A673 (cell line): ENCODE results near the gene BMP8A. TPM values are rescaled to one million over a fixed set of nuclear protein-coding genes. Genes with fewer than 3 reads are reported as not detected.

Source experiments
- BruUV-seq: library from RNA; stranded (reverse); fragments of 400-500 nt; replicated peaks from 2 replicates; lab custom pipeline; 2021; lab: Mats Ljungman, UMichigan
- CTCF ChIA-PET: fragments of 300-600 bp; sonication (Branson Sonifier 250); formaldehyde crosslinking; loops from one replicate; lab custom pipeline; 2022; ENCODE audit warnings: antibody characterized with exemption; lab: Charles Lee
- POLR2A ChIA-PET: fragments of 300-600 bp; sonication (Branson Sonifier 250); formaldehyde crosslinking; loops from one replicate; lab custom pipeline; 2022; ENCODE audit warnings: antibody characterized with exemption; ENCODE audit not compliant: low non-redundant PET; lab: Charles Lee
- DNase-seq: peaks from one replicate; pipeline ENCODE4 v3.0.0-alpha.2; 2015; ENCODE audit warnings: low spot score
- H3K27ac ChIP-seq: fragments of 200-600 bp; sonication (generic); 2 replicates; pipeline ENCODE4 v1.5.1; 2016; ENCODE audit warnings: mixed run types, low read depth, mild to moderate bottlenecking, mixed read lengths, antibody characterized with exemption, low read length; ENCODE audit not compliant: poor library complexity, severe bottlenecking
- H3K27me3 ChIP-seq: fragments of 200-600 bp; sonication (generic); replicated peaks from 2 replicates; pipeline ENCODE4 v1.6.1; 2017; ENCODE audit warnings: mixed run types, low read depth, mild to moderate bottlenecking, mixed read lengths, antibody characterized with exemption, low read length; ENCODE audit not compliant: insufficient read depth, poor library complexity
- H3K36me3 ChIP-seq: fragments of 200-600 bp; sonication (generic); 2 replicates; pipeline ENCODE4 v1.6.1; 2016; ENCODE audit warnings: mixed run types, mild to moderate bottlenecking, mixed read lengths, antibody characterized with exemption, low read length; ENCODE audit not compliant: insufficient read depth, poor library complexity, severe bottlenecking
- H3K4me1 ChIP-seq: fragments of 200-600 bp; sonication (generic); 2 replicates; pipeline ENCODE4 v1.6.1; 2017; ENCODE audit warnings: mixed run types, mild to moderate bottlenecking, mixed read lengths, antibody characterized with exemption, low read length; ENCODE audit not compliant: insufficient read depth, poor library complexity, severe bottlenecking
- H3K4me3 ChIP-seq: fragments of 200-600 bp; sonication (generic); 2 replicates; pipeline ENCODE4 v1.5.1; 2016; ENCODE audit warnings: low read depth, mixed run types, mild to moderate bottlenecking, mixed read lengths, low read length; ENCODE audit not compliant: poor library complexity, severe bottlenecking
- H3K9me3 ChIP-seq: fragments of 200-600 bp; sonication (generic); 2 replicates; pipeline ENCODE4 v1.6.1; 2016; ENCODE audit warnings: mixed run types, low read depth, mild to moderate bottlenecking, mixed read lengths, antibody characterized with exemption, low read length; ENCODE audit not compliant: poor library complexity, severe bottlenecking
- EZH2 ChIP-seq: fragments of 200-600 bp; sonication (generic); IDR thresholded peaks from 2 replicates; pipeline ENCODE4 v1.6.1; 2017; ENCODE audit warnings: borderline replicate concordance, low read depth, mild to moderate bottlenecking, mixed read lengths, antibody characterized with exemption, low read length; ENCODE audit not compliant: poor library complexity, severe bottlenecking
- intact Hi-C: fragments of 100-400 bp; cut with micrococcal nuclease; formaldehyde crosslinking; loops from one replicate; pipeline ENCODE4 v1.10.0; 2022; ENCODE audit not compliant: unreplicated experiment
- total RNA-seq: library from RNA; stranded (reverse); gene quantifications from 2 replicates; pipeline ENCODE4 v1.2.3, GENCODE V29; 2021
- TF ChIP-seq, protein P1 (sequence below): fragments of 300-800, 200-600 bp; sonication (generic); conservative IDR thresholded peaks from 2 replicates; pipeline ENCODE4 v1.5.1; 2017; ENCODE audit warnings: low read depth, mild to moderate bottlenecking, antibody characterized with exemption, low read length, moderate library complexity, mixed read lengths

Gene BMP8A
- total RNA-seq, 1 experiment from 2014 or later: not detected

- Histone ChIP-seq H3K27me3 (no peaks in the 10 kb centered on the region), H3K4me3 (peak overlapping the region; percentile 67), H3K36me3 (peaks cover 44% of the 10 kb centered on the region), H3K9me3 (no peaks in the 10 kb centered on the region), H3K4me1 (peaks cover 9% of the 10 kb centered on the region), H3K27ac (no peak overlapping the region)
- TF ChIP-seq, protein P1, sequence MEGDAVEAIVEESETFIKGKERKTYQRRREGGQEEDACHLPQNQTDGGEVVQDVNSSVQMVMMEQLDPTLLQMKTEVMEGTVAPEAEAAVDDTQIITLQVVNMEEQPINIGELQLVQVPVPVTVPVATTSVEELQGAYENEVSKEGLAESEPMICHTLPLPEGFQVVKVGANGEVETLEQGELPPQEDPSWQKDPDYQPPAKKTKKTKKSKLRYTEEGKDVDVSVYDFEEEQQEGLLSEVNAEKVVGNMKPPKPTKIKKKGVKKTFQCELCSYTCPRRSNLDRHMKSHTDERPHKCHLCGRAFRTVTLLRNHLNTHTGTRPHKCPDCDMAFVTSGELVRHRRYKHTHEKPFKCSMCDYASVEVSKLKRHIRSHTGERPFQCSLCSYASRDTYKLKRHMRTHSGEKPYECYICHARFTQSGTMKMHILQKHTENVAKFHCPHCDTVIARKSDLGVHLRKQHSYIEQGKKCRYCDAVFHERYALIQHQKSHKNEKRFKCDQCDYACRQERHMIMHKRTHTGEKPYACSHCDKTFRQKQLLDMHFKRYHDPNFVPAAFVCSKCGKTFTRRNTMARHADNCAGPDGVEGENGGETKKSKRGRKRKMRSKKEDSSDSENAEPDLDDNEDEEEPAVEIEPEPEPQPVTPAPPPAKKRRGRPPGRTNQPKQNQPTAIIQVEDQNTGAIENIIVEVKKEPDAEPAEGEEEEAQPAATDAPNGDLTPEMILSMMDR: no peak
- no peak for TF ChIP-seq EZH2
- no peak for DNase-seq
- ChIA-PET CTCF (interaction anchor here (0.5 kb wide), 1 partner anchor 207 kb away, joined by 14 read pairs; no protein-coding TSS in a partner anchor), POLR2A (no interaction called here)
- BruUV-seq: no TSS peak
- intact Hi-C loops: no loop called here
Measured at GRCh38 chr1:39573736-39574624, 82.5 kb downstream of the BMP8A start.

- no TSS peak for BruUV-seq
- ChIA-PET CTCF (no interaction called here), POLR2A (no interaction called here)
- no peak for DNase-seq
- peaks cover 38% of the 10 kb centered on the region for H3K36me3 ChIP-seq
- no peak overlapping the region for H3K27ac ChIP-seq
- no peaks in the 10 kb centered on the region for H3K9me3 ChIP-seq
- TF ChIP-seq EZH2: no peak
- TF ChIP-seq, protein P1: no peak
- peaks cover 9% of the 10 kb centered on the region for H3K4me1 ChIP-seq
- intact Hi-C loops: no loop called here
- H3K27me3 ChIP-seq: no peaks in the 10 kb centered on the region
- peak overlapping the region; percentile 67 for H3K4me3 ChIP-seq
Measured at GRCh38 chr1:39574646-39575045, 83.2 kb downstream of the BMP8A start.

Other genes with a start within 250 kb of the BMP8A start
- gene PABPC4, start 85.2 kb downstream of the BMP8A start, total RNA-seq: 242 and 259 TPM in 2 replicates
- 0.77 and 1.3 TPM in 2 replicates for gene HEYL, start 148.0 kb downstream of the BMP8A start, total RNA-seq
- gene NT5C1A, start 180.5 kb downstream of the BMP8A start, total RNA-seq: not detected in 2 replicates
- gene HPCAL4, start 199.8 kb downstream of the BMP8A start, total RNA-seq: not detected in 2 replicates
- 62.8 and 71.0 TPM in 2 replicates for gene PPIE, start 247.2 kb downstream of the BMP8A start, total RNA-seq